Stimulated activated CD8-positive, alpha-beta memory T cell treated with anti-CD3 and anti-CD28 coated beads, Interleukin-2, amount 100 ng/mL, for 48 hours (primary cell): Measurements from ENCODE around the gene LY6G6D.

Experiments used
- DNase-seq, 2 donors: peaks; one replicate each; pipeline ENCODE4 v3.0.0-alpha.2; 2020; ENCODE audit warnings: low read depth in 2 of 2

Gene LY6G6D

GRCh38 chr6:31715022-31715958 is at the start of gene LY6G6D:
Gene LY6G6D, plus strand, starts transcription at chr6:31715348. Its CDS starts 8 bp downstream, at chr6:31715356.
- no peak for DNase-seq

- DNase-seq = peak; percentile 96 to 97
Measured at GRCh38 chr6:31665501-31666336, 49.4 kb upstream of the LY6G6D start, which contains the start of gene CSNK2B. Gene CSNK2B, plus strand, starts transcription at chr6:31666080. Its CDS starts 752 bp downstream, at chr6:31666832.

GRCh38 chr6:31666337-31666965 is 48.7 kb upstream of the LY6G6D start:
- no peak for DNase-seq

GRCh38 chr6:31669676-31670075 is 45.5 kb upstream of the LY6G6D start, which contains the start of gene LY6G5B:
Gene LY6G5B, plus strand, starts transcription at chr6:31669976. Its CDS starts 975 bp downstream, at chr6:31670951.
- no peak for DNase-seq

- no peak for DNase-seq
Measured at GRCh38 chr6:31676322-31676903, 38.7 kb upstream of the LY6G6D start.

- DNase-seq = no peak
Measured at GRCh38 chr6:31676904-31677303, 38.2 kb upstream of the LY6G6D start.

GRCh38 chr6:31677955-31678354 is 37.2 kb upstream of the LY6G6D start:
- no peak for DNase-seq

- peak in 1 of 2 donors; percentile 39 for DNase-seq
Measured at GRCh38 chr6:31680226-31681134, 34.7 kb upstream of the LY6G6D start, which contains the start of gene LY6G5C. Gene LY6G5C, minus strand, starts transcription at chr6:31681067. Its CDS starts 694 bp downstream, at chr6:31680373.

GRCh38 chr6:31681135-31681671 is 33.9 kb upstream of the LY6G6D start:
- DNase-seq = peak in 1 of 2 donors; percentile 37

GRCh38 chr6:31683591-31683990 is 31.6 kb upstream of the LY6G6D start:
- DNase-seq = no peak

GRCh38 chr6:31686483-31686882 is 28.7 kb upstream of the LY6G6D start:
- DNase-seq = no peak

GRCh38 chr6:31687321-31687720 is 27.8 kb upstream of the LY6G6D start:
- DNase-seq = no peak

GRCh38 chr6:31687860-31688693 is 27.1 kb upstream of the LY6G6D start:
- no peak for DNase-seq

- DNase-seq = no peak
Measured at GRCh38 chr6:31689249-31690110, 25.7 kb upstream of the LY6G6D start.

- DNase-seq = no peak
Measured at GRCh38 chr6:31690231-31691077, 24.7 kb upstream of the LY6G6D start.

GRCh38 chr6:31691078-31691463 is 24.1 kb upstream of the LY6G6D start:
- no peak for DNase-seq

- no peak for DNase-seq
Measured at GRCh38 chr6:31691564-31692108, 23.5 kb upstream of the LY6G6D start.
